ENCODE data around the gene INTS1. TPM values are rescaled to one million over a fixed set of nuclear protein-coding genes. Genes with fewer than 3 reads are reported as not detected.
"Not testable (repeated sequence)": the region's sequence is repeated elsewhere in the genome, so short reads cannot be mapped to it uniquely, and the experiment has no call there.

INTS1 gene
- total RNA-seq, 2 donors from 2014 or later = 66.3 to 72.9 TPM

GRCh38 chr7:1444214-1444924 is 59.8 kb downstream of the INTS1 start:
- no peaks in the 10 kb centered on the region for H3K27me3 ChIP-seq
- no peak overlapping the region for H3K27ac ChIP-seq
- ATAC-seq = no peak
- DNase-seq = no peak
- no peaks in the 10 kb centered on the region for H3K9me3 ChIP-seq
- no peaks in the 10 kb centered on the region for H3K36me3 ChIP-seq (replicated peaks in 1 of 2; ENCODE audit: insufficient read depth in 1 of 2, low read depth in 2 of 2)
- no peak overlapping the region for H3K4me3 ChIP-seq
- peaks cover 3% of the 10 kb centered on the region for H3K4me1 ChIP-seq
- intact Hi-C loops (cut with DNase I) = no loop called here
- WGBS, 2 donors = 86 to 93% methylated on average over 5 to 38 of the region's 45 CpGs
- TF ChIP-seq CTCF (IDR thresholded peaks at IDR 0.05) (no peak), POLR2A (IDR thresholded peaks at IDR 0.05) (no peak)

GRCh38 chr7:1443587-1444200 is 60.5 kb downstream of the INTS1 start:
- H3K36me3 ChIP-seq (replicated peaks in 1 of 2; ENCODE audit: insufficient read depth in 1 of 2, low read depth in 2 of 2); ATAC-seq; H3K4me1 ChIP-seq; H3K27me3 ChIP-seq; H3K9me3 ChIP-seq; H3K27ac ChIP-seq; intact Hi-C loops (cut with DNase I); DNase-seq; H3K4me3 ChIP-seq: not testable (repeated sequence)
- WGBS, 2 donors = 93 to 94% methylated on average over 9 to 16 of the region's 42 CpGs

- TF ChIP-seq CTCF (IDR thresholded peaks at IDR 0.05) (no peak), POLR2A (IDR thresholded peaks at IDR 0.05) (no peak)
- no peak for ATAC-seq
- no peaks in the 10 kb centered on the region for H3K36me3 ChIP-seq (replicated peaks in 1 of 2; ENCODE audit: insufficient read depth in 1 of 2, low read depth in 2 of 2)
- whole genome bisulfite sequencing, 2 donors = 84 to 86% methylated on average over 9 to 20 of the region's 20 CpGs
- peaks cover under 1% of the 10 kb centered on the region for H3K4me1 ChIP-seq
- no peak for DNase-seq
- no peak overlapping the region for H3K4me3 ChIP-seq
- intact Hi-C loops (cut with DNase I) = no loop called here
- no peaks in the 10 kb centered on the region for H3K27me3 ChIP-seq
- no peak overlapping the region for H3K27ac ChIP-seq
- H3K9me3 ChIP-seq = no peaks in the 10 kb centered on the region
Observed at GRCh38 chr7:1442355-1443124, 61.6 kb downstream of the INTS1 start.

GRCh38 chr7:1441615-1442354 is 62.4 kb downstream of the INTS1 start:
- H3K27ac ChIP-seq = no peak overlapping the region
- TF ChIP-seq CTCF (IDR thresholded peaks at IDR 0.05) (no peak), POLR2A (IDR thresholded peaks at IDR 0.05) (no peak)
- H3K4me1 ChIP-seq = no peaks in the 10 kb centered on the region
- H3K4me3 ChIP-seq = no peak overlapping the region
- intact Hi-C loops (cut with DNase I) = no loop called here
- no peaks in the 10 kb centered on the region for H3K9me3 ChIP-seq
- WGBS, 2 donors = 87 to 95% methylated on average over 20 to 41 of the region's 41 CpGs
- DNase-seq (no peak), ATAC-seq (no peak)
- no peaks in the 10 kb centered on the region for H3K27me3 ChIP-seq
- no peaks in the 10 kb centered on the region for H3K36me3 ChIP-seq (replicated peaks in 1 of 2; ENCODE audit: insufficient read depth in 1 of 2, low read depth in 2 of 2)

GRCh38 chr7:1440620-1441019 is 63.6 kb downstream of the INTS1 start:
- TF ChIP-seq CTCF (IDR thresholded peaks at IDR 0.05) (no peak), POLR2A (IDR thresholded peaks at IDR 0.05) (no peak)
- DNase-seq (no peak), ATAC-seq (no peak)
- intact Hi-C loops (cut with DNase I) = no loop called here
- 89 to 94% methylated on average over 3 to 8 of the region's 10 CpGs for WGBS, 2 donors
- Histone ChIP-seq H3K27ac (no peak overlapping the region), H3K9me3 (no peaks in the 10 kb centered on the region), H3K4me3 (no peak overlapping the region), H3K36me3 (replicated peaks in 1 of 2; ENCODE audit: insufficient read depth in 1 of 2, low read depth in 2 of 2) (no peaks in the 10 kb centered on the region), H3K27me3 (no peaks in the 10 kb centered on the region), H3K4me1 (no peaks in the 10 kb centered on the region)
